ENCODE measurements around the gene LAD1. TPM values are rescaled to one million over a fixed set of nuclear protein-coding genes. Genes with fewer than 3 reads are reported as not detected.
A peak's percentile ranks its signal among the peaks of the same experiment; 100 is the strongest.

Gene LAD1
- total and polyA plus RNA-seq, 2 experiments from 2014 or later: not detected

DNA sequence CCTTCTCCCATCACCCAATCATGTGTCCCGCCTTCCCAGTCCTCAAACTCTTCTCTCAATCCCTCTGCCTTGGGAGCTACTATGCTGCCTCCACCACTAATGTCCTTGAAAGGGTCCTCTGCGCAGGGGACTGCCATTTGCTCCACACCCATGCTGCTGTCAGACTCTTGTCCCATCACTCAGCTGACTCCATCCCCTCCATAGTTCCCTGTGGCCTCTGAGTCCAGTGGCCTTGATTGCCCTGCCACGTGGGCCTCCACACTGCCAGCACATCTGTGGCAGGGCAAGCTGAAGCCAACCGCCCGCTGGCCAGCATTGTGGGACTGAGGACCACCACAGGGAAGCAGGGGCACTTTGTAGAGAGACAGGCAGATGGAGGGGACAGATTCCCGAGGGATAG, 20.3 kb downstream of the LAD1 start:
- in situ Hi-C loops (cut with MboI): no loop called here
- H3K36me3 ChIP-seq (ENCODE audit: low read depth): no peaks in the 10 kb centered on the region
- no peaks in the 10 kb centered on the region for H3K9me3 ChIP-seq (ENCODE audit: low read depth)
- 76 to 84% methylated on average over 6 of the region's 6 CpGs for WGBS, 2 experiments (ENCODE audit: low coverage in 1 of 2, low lambda C conversion rate in 2 of 2, missing lambda C conversion rate in 2 of 2)
- no peak overlapping the region for H3K4me3 ChIP-seq
- H3F3A ChIP-seq (ENCODE audit: insufficient read depth): peaks cover 4% of the 10 kb centered on the region; the same call in 1 of the 2 replicates
- H4K20me1 ChIP-seq (ENCODE audit: insufficient read depth): no peaks in the 10 kb centered on the region
- TF ChIP-seq EZH2 (IDR thresholded peaks at IDR 0.05; ENCODE audit: insufficient read depth, poor library complexity, severe bottlenecking) (no peak), EZH2phosphoT487 (IDR thresholded peaks at IDR 0.05; ENCODE audit: insufficient read depth, low read depth) (no peak)
- peaks cover 4% of the 10 kb centered on the region for H3K4me1 ChIP-seq (ENCODE audit: insufficient read depth)
- H3K4me2 ChIP-seq (ENCODE audit: unreplicated experiment): no peak overlapping the region
- peaks cover 19% of the 10 kb centered on the region for H3K27me3 ChIP-seq (replicated peaks; ENCODE audit: insufficient read depth)
- H2AFZ ChIP-seq: no peak overlapping the region
- no peak for DNase-seq
- no peaks in the 10 kb centered on the region for H3K9me2 ChIP-seq (ENCODE audit: insufficient read depth)
- H3K27ac ChIP-seq: no peak overlapping the region
- no peak overlapping the region for H3K9ac ChIP-seq
- no peaks in the 10 kb centered on the region for H3K79me2 ChIP-seq (ENCODE audit: insufficient read depth)

DNA sequence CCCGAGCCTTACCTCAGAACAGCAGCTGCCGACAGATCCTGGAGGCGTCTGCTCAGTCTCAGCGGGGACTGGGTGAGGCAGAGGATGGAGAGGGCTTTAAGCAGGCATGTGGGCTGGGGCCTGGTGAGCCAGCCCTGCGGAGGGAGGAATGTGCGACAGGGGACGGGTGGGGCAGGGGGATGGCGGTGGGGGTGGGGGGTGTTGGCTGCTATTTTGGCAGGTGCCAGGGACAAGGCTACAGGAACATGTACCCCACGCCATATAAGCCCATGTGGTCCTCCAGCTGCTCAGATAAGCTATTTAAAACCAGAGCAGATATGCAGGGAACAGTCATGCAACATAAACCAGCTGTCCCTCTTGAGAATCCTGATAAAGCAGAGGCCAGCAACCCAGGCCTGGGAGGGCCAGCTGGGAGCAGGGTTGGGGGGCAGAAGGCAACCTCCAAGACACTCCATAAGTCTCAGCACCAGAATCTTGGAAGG, 21.5 kb downstream of the LAD1 start, which contains the start of gene TNNT2:
Gene TNNT2 (minus strand): TSS at position 70 of the 482 bp plus-strand sequence. CDS start 4,426 bp downstream, outside the sequence.
- H3K4me3 ChIP-seq: no peak within 1 kb of the TSS
- H3K9ac ChIP-seq: no peak within 1 kb of the TSS
- no peaks in the 10 kb centered on the region for H3K9me2 ChIP-seq (ENCODE audit: insufficient read depth)
- in situ Hi-C loops (cut with MboI): no loop called here
- TF ChIP-seq EZH2 (IDR thresholded peaks at IDR 0.05; ENCODE audit: insufficient read depth, poor library complexity, severe bottlenecking): no peak
- no peak for TF ChIP-seq EZH2phosphoT487 (IDR thresholded peaks at IDR 0.05; ENCODE audit: insufficient read depth, low read depth)
- H2AFZ ChIP-seq: no peak within 1 kb of the TSS
- no peaks in the 10 kb centered on the region for H3K9me3 ChIP-seq (ENCODE audit: low read depth)
- no peaks in the 10 kb centered on the region for H4K20me1 ChIP-seq (ENCODE audit: insufficient read depth)
- no peaks in the 10 kb centered on the region for H3K4me1 ChIP-seq (ENCODE audit: insufficient read depth)
- no peak for DNase-seq
- no peak within 1 kb of the TSS for H3K27ac ChIP-seq
- H3K27me3 ChIP-seq (replicated peaks; ENCODE audit: insufficient read depth): peaks cover 30% of the 10 kb centered on the region
- WGBS, 2 experiments (ENCODE audit: low coverage in 1 of 2, low lambda C conversion rate in 2 of 2, missing lambda C conversion rate in 2 of 2): 81 to 94% methylated on average over 5 to 9 of the region's 9 CpGs
- H3K36me3 ChIP-seq (ENCODE audit: low read depth): no peaks in the 10 kb centered on the region
- no peaks in the 10 kb centered on the region for H3K79me2 ChIP-seq (ENCODE audit: insufficient read depth)
- H3F3A ChIP-seq (ENCODE audit: insufficient read depth): no peaks in the 10 kb centered on the region
- H3K4me2 ChIP-seq (ENCODE audit: unreplicated experiment): no peak within 1 kb of the TSS

DNA sequence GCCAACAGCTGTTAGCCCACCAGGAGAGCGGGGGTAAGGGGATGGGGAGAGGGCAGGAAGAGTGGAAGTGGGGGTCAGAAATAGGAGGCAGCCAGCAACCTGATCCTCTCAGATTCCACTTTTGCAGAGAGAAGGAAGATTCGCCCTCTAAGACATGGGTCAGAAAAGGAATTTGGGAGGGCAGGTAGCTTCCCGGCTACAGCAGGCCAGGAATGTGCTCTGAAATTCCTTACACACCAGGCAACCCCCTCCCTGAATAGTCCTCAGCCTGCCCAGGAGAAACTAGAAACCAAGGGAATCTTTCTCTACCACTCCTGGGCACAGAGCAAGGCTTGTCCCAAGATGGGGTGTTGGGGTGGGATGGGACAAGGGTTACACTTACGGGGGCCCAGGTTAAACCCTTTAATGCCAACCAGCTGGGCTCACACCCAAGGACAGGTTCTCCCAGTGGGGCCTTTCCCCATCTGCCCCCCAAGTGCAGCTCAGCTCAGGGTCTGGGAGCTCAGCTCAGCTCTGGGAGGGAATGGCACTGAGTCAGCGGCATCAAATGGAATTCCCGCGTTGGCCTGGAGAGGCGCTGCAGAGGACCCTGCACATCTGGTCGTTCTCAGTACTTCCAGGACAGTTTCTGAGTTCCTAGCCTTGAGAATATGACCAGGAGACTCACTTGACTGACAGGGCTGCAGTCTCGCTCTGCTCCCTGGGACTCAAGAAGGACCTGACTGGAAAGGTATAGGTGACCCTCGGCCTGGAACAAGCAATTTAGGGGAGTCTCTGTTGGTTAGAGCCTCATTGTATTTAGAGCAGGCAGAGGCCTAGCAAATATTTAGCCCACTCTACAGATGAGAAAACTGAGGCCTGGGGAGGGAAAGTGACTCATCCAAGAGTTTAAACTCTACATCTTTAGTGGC, 22.4 kb downstream of the LAD1 start:
- Histone ChIP-seq H3K27ac (no peak overlapping the region), H3K4me1 (ENCODE audit: insufficient read depth) (no peaks in the 10 kb centered on the region), H3K4me2 (ENCODE audit: unreplicated experiment) (no peak overlapping the region), H3K9me2 (ENCODE audit: insufficient read depth) (no peaks in the 10 kb centered on the region), H3K27me3 (replicated peaks; ENCODE audit: insufficient read depth) (peaks cover 38% of the 10 kb centered on the region), H3K79me2 (ENCODE audit: insufficient read depth) (no peaks in the 10 kb centered on the region), H3K9ac (no peak overlapping the region), H4K20me1 (ENCODE audit: insufficient read depth) (no peaks in the 10 kb centered on the region), H3K9me3 (ENCODE audit: low read depth) (no peaks in the 10 kb centered on the region), H2AFZ (no peak overlapping the region), H3K4me3 (no peak overlapping the region), H3F3A (ENCODE audit: insufficient read depth) (no peaks in the 10 kb centered on the region), H3K36me3 (ENCODE audit: low read depth) (no peaks in the 10 kb centered on the region)
- in situ Hi-C loops (cut with MboI): no loop called here
- 59 to 62% methylated on average over 11 of the region's 11 CpGs for WGBS, 2 experiments (ENCODE audit: low coverage in 1 of 2, low lambda C conversion rate in 2 of 2, missing lambda C conversion rate in 2 of 2)
- DNase-seq: peak; percentile 60
- no peak for TF ChIP-seq EZH2 (IDR thresholded peaks at IDR 0.05; ENCODE audit: insufficient read depth, poor library complexity, severe bottlenecking)
- TF ChIP-seq EZH2phosphoT487 (IDR thresholded peaks at IDR 0.05; ENCODE audit: insufficient read depth, low read depth): no peak

DNA sequence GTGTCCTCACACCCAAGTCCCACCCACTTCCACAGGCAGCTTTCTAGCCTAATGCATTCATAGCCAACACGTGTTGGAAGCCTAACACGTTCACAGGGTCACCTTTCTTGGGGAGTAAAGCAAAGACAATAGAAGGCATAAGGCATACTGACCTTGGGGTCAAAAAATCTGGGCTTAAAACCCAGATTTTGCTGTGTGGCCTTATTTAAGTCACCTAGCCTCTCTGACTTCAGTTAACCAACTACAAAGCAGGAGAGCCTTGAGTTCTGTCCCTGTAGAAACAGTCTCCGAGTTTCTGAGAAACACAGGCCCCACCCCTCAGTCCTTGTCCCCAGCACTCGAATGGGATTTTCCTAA, 23.0 kb downstream of the LAD1 start:
- 22 to 27% methylated on average over 4 of the region's 4 CpGs for WGBS, 2 experiments (ENCODE audit: low coverage in 1 of 2, low lambda C conversion rate in 2 of 2, missing lambda C conversion rate in 2 of 2)
- Histone ChIP-seq H3K4me2 (ENCODE audit: unreplicated experiment) (no peak overlapping the region), H3K4me1 (ENCODE audit: insufficient read depth) (no peaks in the 10 kb centered on the region), H3K9me2 (ENCODE audit: insufficient read depth) (no peaks in the 10 kb centered on the region), H3K27me3 (replicated peaks; ENCODE audit: insufficient read depth) (peaks cover 44% of the 10 kb centered on the region), H3K9me3 (ENCODE audit: low read depth) (no peaks in the 10 kb centered on the region), H3K36me3 (ENCODE audit: low read depth) (no peaks in the 10 kb centered on the region), H3K79me2 (ENCODE audit: insufficient read depth) (no peaks in the 10 kb centered on the region), H3F3A (ENCODE audit: insufficient read depth) (no peaks in the 10 kb centered on the region), H4K20me1 (ENCODE audit: insufficient read depth) (no peaks in the 10 kb centered on the region), H2AFZ (no peak overlapping the region), H3K9ac (no peak overlapping the region), H3K4me3 (no peak overlapping the region), H3K27ac (no peak overlapping the region)
- DNase-seq: no peak
- TF ChIP-seq EZH2phosphoT487 (IDR thresholded peaks at IDR 0.05; ENCODE audit: insufficient read depth, low read depth) (no peak), EZH2 (IDR thresholded peaks at IDR 0.05; ENCODE audit: insufficient read depth, poor library complexity, severe bottlenecking) (no peak)
- in situ Hi-C loops (cut with MboI): no loop called here
